Transverse colon (tissue), 4 donors: Measurements from ENCODE around the gene LGALS9C.
"Not testable (repeated sequence)": the region's sequence is repeated elsewhere in the genome, so short reads cannot be mapped to it uniquely, and the experiment has no call there.

ENCODE experiments used
- CTCF ChIP-seq, 5 experiments: fragments of 200-600 bp in 3 of 5; fragments of 450-650 bp in 2 of 5; sonication (generic) in 3 of 5; IDR thresholded peaks; 1 replicate in 2 of 5; 2 replicates in 3 of 5; pipeline ENCODE4 v1.5.1; 2016 to 2017; ENCODE audit warnings: antibody characterized with exemption in 5 of 5, inconsistent platforms in 3 of 5, mild to moderate bottlenecking in 2 of 5, moderate library complexity in 1 of 5
- POLR2A ChIP-seq: fragments of 450-650 bp; IDR thresholded peaks from one replicate; pipeline ENCODE4 v1.6.1; 2016; ENCODE audit warnings: antibody characterized with exemption, mild to moderate bottlenecking, moderate library complexity
- POLR2AphosphoS5 ChIP-seq, 3 donors: sonication (generic); formaldehyde crosslinking; IDR thresholded peaks; one replicate each; pipeline ENCODE4 v1.6.1; 2016; ENCODE audit warnings: antibody characterized with exemption in 3 of 3

GRCh38 chr17:18528899-18529500 lies 52.4 kb downstream of the LGALS9C start:
- TF ChIP-seq CTCF (IDR thresholded peaks at IDR 0.05); POLR2A; POLR2AphosphoS5 (IDR thresholded peaks at IDR 0.05): not testable (repeated sequence)
